Fibroblast of villous mesenchyme (primary cell): ENCODE results near the gene DIP2B. TPM values are rescaled to one million over a fixed set of nuclear protein-coding genes. Genes with fewer than 3 reads are reported as not detected.
A peak's percentile ranks its signal among the peaks of the same experiment; 100 is the strongest.
"Not testable (repeated sequence)": the region's sequence is repeated elsewhere in the genome, so short reads cannot be mapped to it uniquely, and the experiment has no call there.

ENCODE experiments used
- DNase-seq: peaks from one replicate; pipeline ENCODE4 v3.0.0-alpha.2; 2010; ENCODE audit warnings: low read depth
- H3K4me3 ChIP-seq: 2 replicates; pipeline ENCODE4 v1.5.1; 2011; ENCODE audit warnings: low read depth, mild to moderate bottlenecking, low read length
- total RNA-seq: library from RNA; depleted of rRNA; stranded (reverse); fragments of >200 nt; gene quantifications from 2 replicates; pipeline ENCODE4 v1.2.3, GENCODE V29; 2012
- TF ChIP-seq, protein P1 (sequence below): IDR thresholded peaks from 2 replicates; pipeline ENCODE4 v1.5.1; 2012; ENCODE audit warnings: low read depth, mild to moderate bottlenecking, low read length; ENCODE audit not compliant: insufficient read depth

DIP2B gene
- total RNA-seq, 1 donor, result 29.8 TPM

DNA sequence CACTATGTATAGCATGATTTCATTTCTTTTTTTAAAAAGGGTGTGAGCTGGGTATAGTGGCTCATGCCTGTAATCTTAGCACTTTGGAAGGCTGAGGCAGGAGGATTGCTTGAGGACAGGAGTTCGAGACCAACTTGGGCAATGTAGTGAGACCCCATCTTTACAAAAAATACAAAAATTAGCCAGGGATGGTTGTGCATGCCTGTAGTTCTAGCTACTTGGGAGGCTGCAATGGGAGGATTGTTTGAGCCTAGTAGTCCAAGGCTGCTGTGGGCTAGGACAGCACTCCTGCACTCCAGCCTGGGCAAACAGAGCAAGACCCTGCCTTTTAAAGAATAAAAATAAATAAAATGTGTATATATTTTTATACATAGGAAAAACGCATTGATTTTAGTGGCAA, 43.0 kb downstream of the DIP2B start:
- TF ChIP-seq, protein P1, sequence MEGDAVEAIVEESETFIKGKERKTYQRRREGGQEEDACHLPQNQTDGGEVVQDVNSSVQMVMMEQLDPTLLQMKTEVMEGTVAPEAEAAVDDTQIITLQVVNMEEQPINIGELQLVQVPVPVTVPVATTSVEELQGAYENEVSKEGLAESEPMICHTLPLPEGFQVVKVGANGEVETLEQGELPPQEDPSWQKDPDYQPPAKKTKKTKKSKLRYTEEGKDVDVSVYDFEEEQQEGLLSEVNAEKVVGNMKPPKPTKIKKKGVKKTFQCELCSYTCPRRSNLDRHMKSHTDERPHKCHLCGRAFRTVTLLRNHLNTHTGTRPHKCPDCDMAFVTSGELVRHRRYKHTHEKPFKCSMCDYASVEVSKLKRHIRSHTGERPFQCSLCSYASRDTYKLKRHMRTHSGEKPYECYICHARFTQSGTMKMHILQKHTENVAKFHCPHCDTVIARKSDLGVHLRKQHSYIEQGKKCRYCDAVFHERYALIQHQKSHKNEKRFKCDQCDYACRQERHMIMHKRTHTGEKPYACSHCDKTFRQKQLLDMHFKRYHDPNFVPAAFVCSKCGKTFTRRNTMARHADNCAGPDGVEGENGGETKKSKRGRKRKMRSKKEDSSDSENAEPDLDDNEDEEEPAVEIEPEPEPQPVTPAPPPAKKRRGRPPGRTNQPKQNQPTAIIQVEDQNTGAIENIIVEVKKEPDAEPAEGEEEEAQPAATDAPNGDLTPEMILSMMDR, result no peak
- H3K4me3 ChIP-seq, result no peak overlapping the region
- DNase-seq, result no peak

DNA sequence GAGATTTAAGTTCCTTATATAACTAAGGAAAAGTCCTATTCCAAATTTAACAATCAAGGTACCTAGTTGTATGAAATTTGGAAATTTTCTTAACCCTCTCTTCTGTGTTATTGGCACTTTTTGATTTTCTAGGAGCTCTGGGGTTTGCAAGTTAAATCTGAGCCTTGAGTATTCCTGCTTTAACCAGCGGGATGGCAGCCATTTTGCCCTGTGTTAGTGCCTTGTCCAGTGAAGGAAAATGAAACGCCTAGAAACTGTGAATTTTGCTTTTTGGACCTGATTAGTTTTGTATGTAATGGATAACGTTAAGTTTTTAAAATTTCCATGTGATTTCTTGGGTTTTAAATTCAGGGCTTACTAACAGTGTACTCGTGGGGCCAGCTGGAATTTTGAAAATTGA, 45.1 kb downstream of the DIP2B start:
- TF ChIP-seq, protein P1, result no peak
- no peak for DNase-seq
- no peak overlapping the region for H3K4me3 ChIP-seq

DNA sequence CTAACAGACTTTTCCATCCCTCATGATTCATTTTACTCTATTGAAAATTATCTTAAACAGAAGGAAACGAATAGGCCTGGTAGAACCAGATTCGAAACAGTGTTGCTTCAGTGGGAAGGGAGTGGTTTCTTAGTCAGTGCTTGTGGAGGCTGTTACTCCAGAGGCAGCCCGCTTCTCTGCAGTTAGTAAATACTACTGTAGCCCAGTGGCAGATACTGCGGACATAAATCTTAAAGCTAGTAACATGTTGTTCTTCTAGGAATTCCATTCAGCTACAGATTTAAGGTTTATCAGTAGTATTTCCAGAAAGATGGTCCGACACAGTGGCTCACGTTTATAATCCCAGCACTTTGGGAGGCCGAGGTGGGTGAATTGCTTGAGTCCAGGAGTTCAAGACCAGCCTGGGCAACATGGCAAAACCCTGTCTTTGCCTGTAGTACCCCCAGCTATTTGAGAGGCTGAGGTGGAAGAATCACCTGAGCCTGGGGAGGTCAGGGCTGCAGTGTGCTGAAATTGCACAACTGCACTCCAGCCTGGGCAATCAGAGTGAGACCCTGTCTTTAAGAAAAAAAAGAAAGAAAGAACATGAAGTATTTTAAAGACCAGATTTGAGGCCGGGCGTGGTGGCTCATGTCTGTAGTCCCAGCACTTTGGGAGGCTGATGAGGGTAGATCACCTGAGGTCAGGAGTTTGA, 45.9 kb downstream of the DIP2B start:
- H3K4me3 ChIP-seq, result no peak overlapping the region
- TF ChIP-seq, protein P1, result no peak
- peak; percentile 88 for DNase-seq

DNA sequence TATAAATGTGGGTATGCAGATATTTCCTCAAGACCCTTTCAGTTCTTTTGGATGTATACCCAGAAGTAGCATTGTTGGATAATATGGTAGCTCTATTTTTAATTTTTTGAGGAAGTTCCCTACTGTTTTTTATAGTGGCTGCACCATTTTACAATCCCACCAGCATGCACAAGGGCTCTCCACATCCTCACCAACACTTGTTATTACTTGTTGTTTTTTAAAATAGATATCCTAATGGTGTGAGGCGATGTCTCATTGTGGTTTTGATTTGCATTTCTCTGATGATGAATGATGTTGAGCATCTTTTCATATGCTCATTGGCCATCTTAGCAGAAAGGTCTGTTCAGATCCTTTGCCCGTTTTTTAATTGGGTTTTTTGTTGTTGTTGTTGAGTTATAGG, 47.1 kb downstream of the DIP2B start:
- no peak overlapping the region for H3K4me3 ChIP-seq
- DNase-seq, result no peak
- TF ChIP-seq, protein P1, result no peak

DNA sequence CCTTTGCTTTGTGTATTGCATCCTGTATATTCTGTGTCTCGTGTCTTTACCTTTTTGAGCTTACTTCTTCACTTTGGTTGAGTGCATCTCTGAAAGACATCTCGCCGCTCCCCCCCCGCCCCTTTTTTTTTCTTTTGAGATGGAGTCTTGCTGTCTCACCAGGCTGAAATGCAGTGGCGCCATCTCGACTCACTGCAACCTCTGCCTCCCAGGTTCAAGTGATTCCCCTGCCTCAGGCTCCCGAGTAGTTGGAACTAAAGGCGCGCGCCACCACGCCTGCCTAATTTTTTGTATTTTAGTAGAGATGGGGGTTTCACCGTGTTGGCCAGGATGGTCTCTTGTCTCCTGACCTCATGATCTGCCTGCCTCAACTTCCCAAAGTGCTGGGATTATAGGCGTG, 49.9 kb downstream of the DIP2B start:
- DNase-seq, result no peak
- H3K4me3 ChIP-seq, result no peak overlapping the region
- TF ChIP-seq, protein P1, result no peak

DNA sequence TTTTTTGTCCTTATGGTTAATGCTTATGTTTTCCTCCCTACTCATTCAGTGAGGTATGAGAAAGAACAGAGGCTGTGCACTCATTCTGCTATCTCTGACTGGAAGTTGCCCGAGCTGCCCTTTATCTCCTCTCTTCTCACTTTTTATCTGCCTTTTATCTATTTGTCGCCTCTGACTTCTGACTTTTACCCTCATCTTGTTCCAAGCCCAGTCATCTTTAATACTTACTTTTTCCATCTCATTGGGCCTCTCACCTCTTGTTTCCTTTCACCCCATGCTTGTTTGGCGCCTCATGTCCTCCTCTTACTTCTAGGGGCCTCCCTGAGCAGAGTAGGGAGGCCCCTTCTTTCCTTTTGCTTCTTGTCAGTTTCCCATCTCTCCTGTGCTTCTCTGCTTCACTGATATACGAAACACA, 50.7 kb downstream of the DIP2B start:
- TF ChIP-seq, protein P1, result no peak
- no peak for DNase-seq
- H3K4me3 ChIP-seq, result no peak overlapping the region

DNA sequence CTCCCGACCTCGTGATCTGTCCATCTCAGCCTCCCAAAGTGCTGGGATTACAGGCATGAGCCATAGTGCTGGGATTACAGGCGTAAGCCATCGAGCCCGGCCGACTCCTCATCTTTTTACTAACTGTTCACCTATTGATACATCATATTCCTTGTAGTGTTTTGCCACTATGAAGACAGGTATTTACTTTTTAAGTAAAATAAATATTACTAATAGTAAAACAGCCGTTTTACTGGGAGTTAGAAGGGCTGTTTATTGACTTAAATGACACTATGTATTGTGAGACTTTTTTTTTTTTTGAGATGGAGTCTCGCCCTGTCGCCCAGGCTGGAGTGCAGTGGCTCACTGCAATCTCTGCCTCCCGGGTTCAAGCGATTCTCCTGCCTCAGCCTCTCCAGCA, 51.5 kb downstream of the DIP2B start:
- TF ChIP-seq, protein P1, result no peak

DNA sequence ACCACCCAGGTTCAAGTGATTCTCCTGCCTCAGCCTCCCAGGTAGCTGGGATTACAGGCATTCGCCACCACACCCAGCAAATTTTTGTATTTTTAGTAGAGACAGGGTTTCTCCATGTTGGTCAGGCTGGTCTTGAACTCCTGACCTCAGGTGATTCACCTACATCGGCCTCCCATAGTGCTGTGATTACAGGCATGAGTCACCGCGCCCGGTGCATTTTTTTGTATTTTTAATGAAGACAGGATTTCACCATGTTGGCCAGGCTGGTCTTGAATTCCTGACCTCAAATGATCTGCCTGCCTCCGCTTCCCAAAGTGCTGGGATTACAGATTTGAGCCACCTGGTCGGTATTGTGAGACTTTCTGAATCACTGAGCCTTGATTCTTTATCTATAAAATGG, 52.0 kb downstream of the DIP2B start:
- H3K4me3 ChIP-seq, result not testable (repeated sequence)
- DNase-seq, result peak; percentile 66

More for the DNA sequence above, 51.5 kb downstream of the DIP2B start:
- no peak for DNase-seq
- no peak overlapping the region for H3K4me3 ChIP-seq
